ES-I3 (cell line): Measurements from ENCODE around the gene SHC2.
"Not testable (repeated sequence)": the region's sequence is repeated elsewhere in the genome, so short reads cannot be mapped to it uniquely, and the experiment has no call there.

Experiments used
- H3K36me3 ChIP-seq: 2 replicates; pipeline ENCODE4 v1.6.1; 2013; ENCODE audit warnings: mild to moderate bottlenecking, low read length, control low read depth, moderate library complexity; ENCODE audit not compliant: insufficient read depth
- H3K4me1 ChIP-seq: 2 replicates; pipeline ENCODE4 v1.6.1; 2013; ENCODE audit warnings: mild to moderate bottlenecking, control low read depth, low read length; ENCODE audit not compliant: insufficient read depth
- H3K9ac ChIP-seq: 2 replicates; pipeline ENCODE4 v1.6.1; 2013; ENCODE audit warnings: low read depth, mild to moderate bottlenecking, low read length, moderate library complexity
- H3K9me3 ChIP-seq: 2 replicates; pipeline ENCODE4 v1.6.1; 2013; ENCODE audit warnings: mild to moderate bottlenecking, low read length, moderate library complexity; ENCODE audit not compliant: control insufficient read depth, insufficient read depth

Gene SHC2

DNA sequence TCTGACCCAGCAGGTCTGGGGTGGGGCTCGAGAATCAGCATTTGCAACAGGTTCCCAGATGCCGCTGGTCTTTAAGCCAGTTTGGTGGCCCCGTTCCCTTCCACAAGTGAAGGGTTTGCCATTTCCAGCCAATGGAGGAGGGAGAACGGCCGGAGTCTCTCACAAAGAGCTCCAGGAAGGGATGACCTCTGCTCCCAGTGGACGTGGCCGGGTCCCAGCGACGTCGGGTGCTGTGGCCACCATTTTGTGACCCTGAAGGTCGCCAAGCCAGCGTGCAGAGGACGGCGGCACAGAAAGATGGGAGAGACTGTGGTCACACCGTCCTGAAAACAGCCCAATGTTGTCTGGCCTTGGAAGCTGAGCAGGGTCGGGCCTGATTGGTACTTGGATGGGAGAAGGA is 8.0 kb downstream of the SHC2 start:
- Histone ChIP-seq H3K9me3 (peaks cover 6% of the 10 kb centered on the region; the same call in 1 of the 2 replicates), H3K4me1 (no peaks in the 10 kb centered on the region), H3K36me3 (no peaks in the 10 kb centered on the region), H3K9ac (no peak overlapping the region)

GRCh38 chr19:450912-451481 is 9.8 kb downstream of the SHC2 start:
- not testable (repeated sequence) for H3K4me1 ChIP-seq, H3K9ac ChIP-seq, H3K36me3 ChIP-seq, H3K9me3 ChIP-seq

DNA sequence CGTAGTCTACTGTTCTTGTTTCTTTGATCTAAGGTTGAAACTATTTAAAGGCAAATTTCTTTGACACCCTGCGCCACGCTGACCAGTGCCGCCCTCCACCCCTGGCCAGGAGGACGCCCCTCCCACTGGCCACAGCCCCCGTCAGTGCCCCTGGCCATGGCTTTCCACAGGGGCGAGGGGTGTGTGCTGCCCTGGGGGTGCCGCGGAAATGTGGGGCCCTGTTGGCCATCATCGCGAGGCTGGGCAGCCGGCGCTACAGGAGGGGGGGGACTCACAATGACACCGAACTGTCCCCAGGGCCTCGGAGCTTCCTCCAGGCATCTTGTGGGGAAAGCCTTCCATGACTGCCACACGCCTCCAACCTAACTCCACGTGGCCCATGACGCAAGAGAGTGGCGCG is 10.9 kb downstream of the SHC2 start:
- Histone ChIP-seq H3K9me3 (peaks cover 6% of the 10 kb centered on the region; the same call in 1 of the 2 replicates), H3K9ac (no peak overlapping the region), H3K4me1 (no peaks in the 10 kb centered on the region), H3K36me3 (no peaks in the 10 kb centered on the region)

- Histone ChIP-seq H3K36me3 (no peaks in the 10 kb centered on the region), H3K4me1 (no peaks in the 10 kb centered on the region), H3K9me3 (no peaks in the 10 kb centered on the region), H3K9ac (no peak overlapping the region)
Measured at GRCh38 chr19:447816-448560, 12.8 kb downstream of the SHC2 start.

DNA sequence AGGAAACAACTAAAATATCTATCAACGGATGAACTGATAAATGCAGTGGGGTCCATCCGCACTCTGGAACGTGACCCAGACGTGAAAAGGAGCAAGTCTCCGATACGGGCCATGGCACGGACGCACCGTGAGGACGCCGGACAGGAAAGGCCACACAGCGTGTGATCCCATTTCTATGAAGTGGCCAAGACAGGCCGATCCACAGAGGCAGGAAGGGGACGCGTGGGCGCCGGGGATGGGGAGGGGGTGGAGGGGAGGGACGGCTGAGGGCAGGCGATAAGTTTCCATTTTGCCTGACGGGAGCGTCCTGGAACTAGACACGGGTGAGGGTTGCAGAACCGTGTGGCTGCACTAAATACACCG is 13.8 kb downstream of the SHC2 start:
- Histone ChIP-seq H3K36me3 (no peaks in the 10 kb centered on the region), H3K9me3 (no peaks in the 10 kb centered on the region), H3K4me1 (no peaks in the 10 kb centered on the region), H3K9ac (no peak overlapping the region)

DNA sequence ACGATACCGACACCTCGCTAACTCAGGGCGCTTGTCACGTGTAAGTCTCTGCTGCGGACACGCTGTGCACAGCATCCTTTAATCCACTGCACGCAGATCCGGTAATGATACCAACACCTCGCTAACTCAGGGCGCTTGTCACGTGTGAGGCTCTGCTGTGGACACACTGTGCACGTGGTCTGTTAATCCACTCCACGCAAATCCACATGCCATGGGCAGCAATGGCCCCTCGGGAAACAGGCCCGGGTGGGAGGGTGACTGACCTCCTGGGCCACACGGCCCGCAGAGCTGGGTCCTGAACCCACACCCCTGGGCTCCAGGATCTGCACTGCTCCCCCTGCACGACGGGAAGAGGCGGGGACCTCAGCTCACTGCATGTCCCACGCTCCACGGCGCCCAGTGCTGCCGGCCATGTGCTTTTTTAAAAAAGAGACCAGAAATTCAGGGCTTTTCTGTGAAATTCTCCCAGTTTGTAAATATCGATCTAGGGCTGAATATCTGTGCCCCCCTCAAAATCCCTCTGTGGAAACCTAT is 16.1 kb downstream of the SHC2 start:
- Histone ChIP-seq H3K9me3 (no peaks in the 10 kb centered on the region), H3K4me1 (no peaks in the 10 kb centered on the region), H3K9ac (no peak overlapping the region)

DNA sequence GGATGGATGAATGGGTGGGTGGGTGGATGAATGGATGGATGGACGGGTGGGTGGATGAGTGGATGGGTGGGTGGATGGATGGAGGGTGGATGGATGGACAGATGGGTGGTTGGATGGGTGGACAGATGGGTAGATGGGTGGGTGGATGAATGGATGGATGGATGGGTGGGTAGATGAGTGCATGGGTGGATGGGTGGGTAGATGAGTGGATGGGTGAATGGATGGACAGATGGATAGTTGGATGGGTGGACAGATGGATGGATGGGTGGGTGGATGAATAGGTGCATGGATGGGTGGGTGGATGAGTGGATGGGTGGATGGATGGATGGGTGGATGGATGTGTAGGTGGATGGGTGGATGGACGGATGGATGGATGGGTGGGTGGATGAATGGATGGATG is 17.8 kb downstream of the SHC2 start:
- no peak overlapping the region for H3K9ac ChIP-seq
- H3K9me3 ChIP-seq: no peaks in the 10 kb centered on the region
- no peaks in the 10 kb centered on the region for H3K4me1 ChIP-seq
- no peaks in the 10 kb centered on the region; the same call in 1 of the 2 replicates for H3K36me3 ChIP-seq

More for the DNA sequence above, 16.1 kb downstream of the SHC2 start:
- H3K36me3 ChIP-seq: no peaks in the 10 kb centered on the region; the same call in 1 of the 2 replicates

- Histone ChIP-seq H3K9ac (no peak overlapping the region), H3K9me3 (no peaks in the 10 kb centered on the region), H3K36me3 (no peaks in the 10 kb centered on the region; the same call in 1 of the 2 replicates), H3K4me1 (no peaks in the 10 kb centered on the region)
Measured at GRCh38 chr19:442085-442484, 18.7 kb downstream of the SHC2 start.

- Histone ChIP-seq H3K36me3 (no peaks in the 10 kb centered on the region; the same call in 1 of the 2 replicates), H3K9ac (no peak overlapping the region), H3K4me1 (no peaks in the 10 kb centered on the region), H3K9me3 (no peaks in the 10 kb centered on the region)
Measured at GRCh38 chr19:441213-441836, 19.5 kb downstream of the SHC2 start.

DNA sequence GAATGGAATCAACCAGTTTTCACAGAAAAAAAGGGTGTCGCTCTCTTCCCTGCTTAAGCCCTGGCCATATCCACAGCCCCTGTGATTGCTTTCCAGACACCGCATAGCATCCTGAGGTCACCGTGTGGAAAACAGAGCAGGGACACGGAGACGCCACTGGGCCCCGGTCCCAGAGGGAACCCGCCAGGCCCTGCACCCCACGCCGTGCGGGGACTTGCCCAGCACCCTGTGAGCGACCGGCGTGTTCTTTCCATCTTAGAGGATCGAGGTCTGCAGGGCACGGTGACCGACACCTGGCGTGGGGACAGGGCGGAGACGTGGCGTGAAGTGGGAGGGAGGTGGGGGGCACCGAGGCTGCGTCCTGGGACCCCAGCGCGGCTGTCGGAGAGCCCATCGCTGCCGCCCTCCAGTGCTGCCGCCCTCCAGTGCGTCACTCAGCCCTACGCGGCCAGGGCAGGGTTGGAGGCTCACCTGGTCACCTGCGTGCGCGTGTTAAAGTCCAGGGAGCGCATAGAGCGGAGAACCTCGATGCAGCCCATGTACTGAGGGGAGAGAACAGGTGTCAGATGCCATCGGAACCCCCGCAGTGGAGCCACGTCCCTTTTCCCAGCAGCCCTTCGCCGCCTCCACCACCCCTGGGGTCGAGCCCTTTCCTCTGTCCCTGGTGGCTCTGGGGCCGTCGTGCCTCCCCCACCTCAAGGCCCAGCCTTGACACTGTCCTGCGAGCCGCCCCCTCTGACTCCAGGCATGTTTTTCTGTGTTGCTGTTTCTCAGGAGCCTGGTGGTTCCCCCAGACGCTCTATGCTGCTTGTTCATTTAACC is 20.2 kb downstream of the SHC2 start:
- H3K9me3 ChIP-seq: no peaks in the 10 kb centered on the region
- H3K9ac ChIP-seq: no peak overlapping the region
- H3K4me1 ChIP-seq: no peaks in the 10 kb centered on the region
- H3K36me3 ChIP-seq: no peaks in the 10 kb centered on the region; the same call in 1 of the 2 replicates

GRCh38 chr19:439167-439900 is 21.5 kb downstream of the SHC2 start:
- no peaks in the 10 kb centered on the region for H3K4me1 ChIP-seq
- no peaks in the 10 kb centered on the region for H3K9me3 ChIP-seq
- H3K9ac ChIP-seq: no peak overlapping the region
- no peaks in the 10 kb centered on the region; the same call in 1 of the 2 replicates for H3K36me3 ChIP-seq

DNA sequence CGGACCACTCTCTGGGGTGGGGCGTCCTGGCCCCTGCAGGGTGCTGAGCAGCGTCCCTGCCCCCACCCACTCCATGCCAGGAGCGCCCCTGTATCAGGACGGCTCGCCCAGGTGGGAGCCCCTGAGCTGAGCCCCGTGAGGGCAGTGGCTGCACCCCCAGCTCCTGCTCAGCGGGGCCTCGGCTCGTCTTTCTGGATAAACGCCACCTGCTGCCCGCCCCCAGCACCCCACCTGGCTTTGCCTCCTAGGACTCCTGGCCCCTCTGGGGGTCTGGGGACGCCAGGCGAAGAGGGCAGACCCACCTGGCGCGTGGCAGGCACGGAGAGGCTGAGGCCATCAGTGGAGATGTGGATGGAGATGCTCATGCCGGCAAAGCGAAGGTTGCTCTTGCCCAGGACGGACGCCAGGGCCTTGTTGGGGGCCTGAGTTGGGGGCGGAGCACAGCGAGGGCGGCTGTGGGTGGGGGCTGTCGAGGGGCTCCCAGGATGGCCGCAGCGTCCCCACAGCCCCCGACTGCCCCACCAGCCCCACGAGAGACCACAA is 22.3 kb downstream of the SHC2 start:
- Histone ChIP-seq H3K9me3 (no peaks in the 10 kb centered on the region), H3K36me3 (no peaks in the 10 kb centered on the region; the same call in 1 of the 2 replicates), H3K4me1 (no peaks in the 10 kb centered on the region)

DNA sequence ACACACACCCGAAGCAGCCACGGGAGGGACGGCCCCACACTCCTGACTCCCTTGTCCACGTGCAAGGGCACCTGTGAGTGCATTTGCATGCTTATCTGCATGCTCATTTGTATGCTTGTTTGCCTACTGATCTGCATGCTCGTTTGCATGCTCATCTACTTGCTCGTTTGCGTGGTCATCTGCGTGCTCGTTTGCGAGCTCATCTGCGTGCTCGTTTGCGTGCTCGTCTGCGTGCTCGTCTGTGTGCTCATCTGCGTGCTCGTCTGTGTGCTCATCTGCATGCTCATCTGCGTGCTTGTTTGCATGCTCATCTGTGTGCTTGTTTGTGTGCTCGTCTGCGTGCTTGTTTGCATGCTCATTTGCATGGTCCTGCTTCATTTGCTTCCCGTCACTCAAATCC is 23.8 kb downstream of the SHC2 start:
- no peak overlapping the region for H3K9ac ChIP-seq
- H3K9me3 ChIP-seq: no peaks in the 10 kb centered on the region
- no peaks in the 10 kb centered on the region for H3K4me1 ChIP-seq
- no peaks in the 10 kb centered on the region; the same call in 1 of the 2 replicates for H3K36me3 ChIP-seq

More for the DNA sequence above, 22.3 kb downstream of the SHC2 start:
- no peak overlapping the region for H3K9ac ChIP-seq
